Spinal cord (tissue), 10 donors: ENCODE data around the gene PRDM12. TPM values are rescaled to one million over a fixed set of nuclear protein-coding genes. Genes with fewer than 3 reads are reported as not detected.

Source experiments
- DNase-seq, 6 donors: peaks; one replicate each; pipeline versions ENCODE4 v3.0.0 to v3.0.0-alpha.2; 2013 to 2015; ENCODE audit warnings: low spot score in 6 of 6, low read depth in 4 of 6
- H3K27ac ChIP-seq: one replicate; pipeline ENCODE4 v1.5.1; 2013; ENCODE audit warnings: low read depth, low read length, control low read depth
- H3K27me3 ChIP-seq: one replicate; pipeline ENCODE4 v1.6.1; 2013; ENCODE audit warnings: low read length; ENCODE audit not compliant: control insufficient read depth, insufficient read depth
- H3K36me3 ChIP-seq: one replicate; pipeline ENCODE4 v1.6.1; 2013; ENCODE audit warnings: low read length; ENCODE audit not compliant: control insufficient read depth, insufficient read depth
- H3K4me1 ChIP-seq: one replicate; pipeline ENCODE4 v1.6.1; 2013; ENCODE audit warnings: low read length; ENCODE audit not compliant: control insufficient read depth, insufficient read depth
- H3K4me3 ChIP-seq: one replicate; pipeline ENCODE4 v1.5.1; 2013; ENCODE audit warnings: low read depth, low read length, control low read depth
- H3K9me3 ChIP-seq: one replicate; pipeline ENCODE4 v1.6.1; 2013; ENCODE audit warnings: low read length; ENCODE audit not compliant: control insufficient read depth, insufficient read depth
- WGBS: methylation state at CpG from one replicate; pipeline ENCODE4 v1.1.5; 2013; ENCODE audit warnings: missing lambda C conversion rate; ENCODE audit not compliant: insufficient coverage; 5-methylcytosine and 5-hydroxymethylcytosine counted together
- polyA plus RNA-seq, 2 donors: library from polyadenylated mRNA; unstranded; fragments of 120-200 nt; gene quantifications; one replicate each; pipeline ENCODE4 v1.2.1, GENCODE V29; 2013; ENCODE audit not compliant: insufficient read length in 2 of 2
- total RNA-seq, 2 donors: library from RNA; depleted of rRNA in 1 of 2; stranded (reverse); fragments of 120-200 nt in 1 of 2; fragments of >200 nt in 1 of 2; gene quantifications; one replicate each; pipeline versions ENCODE4 v1.2.3 to v1.2.4, GENCODE V29; 2013 to 2014
- donor health status: healthy.

The PRDM12 gene
- total and polyA plus RNA-seq, 4 donors: 0.11 to 2.4 (median 0.69) TPM

GRCh38 chr9:130654879-130655278 lies 9.5 kb upstream of the PRDM12 start:
- Histone ChIP-seq H3K27me3 (peaks cover 68% of the 10 kb centered on the region), H3K4me3 (no peak overlapping the region), H3K9me3 (no peaks in the 10 kb centered on the region), H3K36me3 (no peaks in the 10 kb centered on the region), H3K4me1 (peaks cover 10% of the 10 kb centered on the region), H3K27ac (no peak overlapping the region)
- 92% methylated on average over 3 of the region's 6 CpGs for WGBS
- DNase-seq: no peak

- peaks cover 92% of the 10 kb centered on the region for H3K27me3 ChIP-seq
- no peak overlapping the region for H3K27ac ChIP-seq
- peaks cover 50% of the 10 kb centered on the region for H3K4me1 ChIP-seq
- no peak overlapping the region for H3K4me3 ChIP-seq
- WGBS: 6% methylated on average over 36 of the region's 52 CpGs
- DNase-seq: no peak
- H3K9me3 ChIP-seq: no peaks in the 10 kb centered on the region
- H3K36me3 ChIP-seq: no peaks in the 10 kb centered on the region
These were observed 5.3 kb upstream of the PRDM12 start for GRCh38 chr9:130658893-130659698.

- Histone ChIP-seq H3K4me1 (peaks cover 57% of the 10 kb centered on the region), H3K36me3 (no peaks in the 10 kb centered on the region), H3K4me3 (no peak overlapping the region), H3K27ac (no peak overlapping the region), H3K9me3 (no peaks in the 10 kb centered on the region), H3K27me3 (peaks cover 96% of the 10 kb centered on the region)
- DNase-seq: no peak
- WGBS: under 1% methylated on average over 58 of the region's 58 CpGs
These were observed 4.6 kb upstream of the PRDM12 start for GRCh38 chr9:130659699-130660248.

- peaks cover 58% of the 10 kb centered on the region for H3K4me1 ChIP-seq
- WGBS: under 1% methylated on average over 33 of the region's 33 CpGs
- peaks cover 98% of the 10 kb centered on the region for H3K27me3 ChIP-seq
- no peak overlapping the region for H3K27ac ChIP-seq
- no peaks in the 10 kb centered on the region for H3K9me3 ChIP-seq
- no peak overlapping the region for H3K4me3 ChIP-seq
- H3K36me3 ChIP-seq: no peaks in the 10 kb centered on the region
- peak in 1 of 6 donors; percentile 1 for DNase-seq
These were observed 4.1 kb upstream of the PRDM12 start for GRCh38 chr9:130660326-130660682.

GRCh38 chr9:130660683-130661450 lies 3.5 kb upstream of the PRDM12 start:
- Histone ChIP-seq H3K27me3 (peaks cover 98% of the 10 kb centered on the region), H3K4me1 (peaks cover 63% of the 10 kb centered on the region), H3K27ac (no peak overlapping the region), H3K4me3 (no peak overlapping the region), H3K9me3 (no peaks in the 10 kb centered on the region), H3K36me3 (no peaks in the 10 kb centered on the region)
- DNase-seq: no peak
- under 1% methylated on average over 78 of the region's 82 CpGs for WGBS

- H3K4me3 ChIP-seq: no peak overlapping the region
- no peaks in the 10 kb centered on the region for H3K9me3 ChIP-seq
- H3K27ac ChIP-seq: no peak overlapping the region
- H3K27me3 ChIP-seq: peaks cover 98% of the 10 kb centered on the region
- no peaks in the 10 kb centered on the region for H3K36me3 ChIP-seq
- peaks cover 71% of the 10 kb centered on the region for H3K4me1 ChIP-seq
- under 1% methylated on average over 43 of the region's 47 CpGs for WGBS
- DNase-seq: no peak
These were observed 2.8 kb upstream of the PRDM12 start for GRCh38 chr9:130661451-130662098.

GRCh38 chr9:130662099-130662969 lies 2.1 kb upstream of the PRDM12 start:
- H3K9me3 ChIP-seq: no peaks in the 10 kb centered on the region
- no peak for DNase-seq
- H3K27me3 ChIP-seq: peaks cover 98% of the 10 kb centered on the region
- no peak overlapping the region for H3K27ac ChIP-seq
- 6% methylated on average over 44 of the region's 49 CpGs for WGBS
- no peak overlapping the region for H3K4me3 ChIP-seq
- H3K36me3 ChIP-seq: no peaks in the 10 kb centered on the region
- peaks cover 76% of the 10 kb centered on the region for H3K4me1 ChIP-seq

- H3K27me3 ChIP-seq: peaks cover 98% of the 10 kb centered on the region
- 3% methylated on average over 15 of the region's 15 CpGs for WGBS
- H3K4me1 ChIP-seq: peaks cover 76% of the 10 kb centered on the region
- no peak for DNase-seq
- H3K9me3 ChIP-seq: no peaks in the 10 kb centered on the region
- no peaks in the 10 kb centered on the region for H3K36me3 ChIP-seq
- no peak overlapping the region for H3K27ac ChIP-seq
- H3K4me3 ChIP-seq: no peak overlapping the region
These were observed 1.5 kb upstream of the PRDM12 start for GRCh38 chr9:130662970-130663257.
